Panc1 (cell line): ENCODE data around the gene ADARB2.

Source experiments
- POLR2AphosphoS5 ChIP-seq: IDR thresholded peaks from 2 replicates; pipeline ENCODE4 v1.6.1; 2012; ENCODE audit warnings: mild to moderate bottlenecking, low read depth, low read length, moderate library complexity
- REST ChIP-seq, 2 experiments: IDR thresholded peaks; 2 replicates each; pipeline ENCODE4 v1.6.1; 2011 to 2012; ENCODE audit warnings: low read depth in 2 of 2, control low read depth in 1 of 2, low read length in 1 of 2, mild to moderate bottlenecking in 1 of 2, moderate library complexity in 1 of 2; ENCODE audit not compliant: insufficient read depth in 1 of 2
- TCF7L2 ChIP-seq: IDR thresholded peaks from 2 replicates; pipeline ENCODE4 v1.6.1; 2011; ENCODE audit warnings: mild to moderate bottlenecking, low read depth, low read length, inconsistent platforms
- TF ChIP-seq, protein P1 (sequence below): fragments of 450-650 bp; IDR thresholded peaks from 2 replicates; pipeline ENCODE4 v1.5.1; 2017; ENCODE audit warnings: mild to moderate bottlenecking

DNA sequence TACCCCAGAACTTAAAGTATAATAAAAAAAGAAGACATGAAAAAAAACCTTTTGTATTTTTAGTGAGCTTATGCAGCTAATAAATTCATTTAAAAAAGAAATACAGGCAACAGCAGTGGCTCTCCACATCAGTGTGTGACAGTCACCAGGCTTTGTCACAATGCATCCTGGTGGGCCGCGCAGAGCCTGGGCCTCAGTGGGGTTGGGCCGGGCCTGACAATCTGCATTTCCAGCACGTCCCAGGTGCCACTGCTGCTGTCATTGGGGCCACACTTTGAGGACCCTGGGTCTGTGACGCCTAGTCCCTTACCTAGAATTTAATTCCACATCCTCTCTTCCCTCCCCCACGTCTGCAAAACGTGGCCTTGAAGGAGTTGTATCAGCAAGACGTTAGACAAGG, 284.5 kb downstream of the ADARB2 start:
- TF ChIP-seq POLR2AphosphoS5: no peak
- TF ChIP-seq, protein P1, sequence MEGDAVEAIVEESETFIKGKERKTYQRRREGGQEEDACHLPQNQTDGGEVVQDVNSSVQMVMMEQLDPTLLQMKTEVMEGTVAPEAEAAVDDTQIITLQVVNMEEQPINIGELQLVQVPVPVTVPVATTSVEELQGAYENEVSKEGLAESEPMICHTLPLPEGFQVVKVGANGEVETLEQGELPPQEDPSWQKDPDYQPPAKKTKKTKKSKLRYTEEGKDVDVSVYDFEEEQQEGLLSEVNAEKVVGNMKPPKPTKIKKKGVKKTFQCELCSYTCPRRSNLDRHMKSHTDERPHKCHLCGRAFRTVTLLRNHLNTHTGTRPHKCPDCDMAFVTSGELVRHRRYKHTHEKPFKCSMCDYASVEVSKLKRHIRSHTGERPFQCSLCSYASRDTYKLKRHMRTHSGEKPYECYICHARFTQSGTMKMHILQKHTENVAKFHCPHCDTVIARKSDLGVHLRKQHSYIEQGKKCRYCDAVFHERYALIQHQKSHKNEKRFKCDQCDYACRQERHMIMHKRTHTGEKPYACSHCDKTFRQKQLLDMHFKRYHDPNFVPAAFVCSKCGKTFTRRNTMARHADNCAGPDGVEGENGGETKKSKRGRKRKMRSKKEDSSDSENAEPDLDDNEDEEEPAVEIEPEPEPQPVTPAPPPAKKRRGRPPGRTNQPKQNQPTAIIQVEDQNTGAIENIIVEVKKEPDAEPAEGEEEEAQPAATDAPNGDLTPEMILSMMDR: no peak
- TF ChIP-seq REST (IDR thresholded peaks at IDR 0.05; ENCODE audit: insufficient read depth in 1 of 2, low read depth in 2 of 2, low read length in 1 of 2): no peak
- no peak for TF ChIP-seq TCF7L2
